ENCODE data around the gene ATP6V1A. TPM values are rescaled to one million over a fixed set of nuclear protein-coding genes. Genes with fewer than 3 reads are reported as not detected.

Gene ATP6V1A
- 10 to 100 TPM; 41.7 to 42.4 TPM for total RNA-seq

- no peaks in the 10 kb centered on the region for H3K9me3 Mint-ChIP-seq
- CTCF ChIA-PET, result interaction anchor here (1.0 to 3.2 kb wide), 6 partner anchors 12 to 309 kb away, joined by 3 to 65 read pairs (median 7); partner anchors contain the start of genes GRAMD1C, SPICE1 and USF3
- peak within 1 kb of the TSS; percentile 98 for H3K4me3 Mint-ChIP-seq
- H3K4me1 Mint-ChIP-seq, result peaks cover 47% of the 10 kb centered on the region
- POLR2A ChIA-PET, result interaction anchor here (0.7 to 4.1 kb wide), 14 partner anchors 9 to 468 kb away, joined by 3 to 58 read pairs (median 4); partner anchors contain the start of genes SPICE1 and USF3
- peak; percentile 85 for DNase-seq
- no peaks in the 10 kb centered on the region for H3K27me3 Mint-ChIP-seq
- H3K27ac Mint-ChIP-seq, result peak within 1 kb of the TSS; percentile 100
- H3K36me3 Mint-ChIP-seq (ENCODE audit: low read depth), result peaks cover 16% of the 10 kb centered on the region
Measured at GRCh38 chr3:113746548-113747282, at the start of gene ATP6V1A. TSS of gene ATP6V1A (plus strand) at chr3:113747035. CDS start at chr3:113778754, 31,719 bp downstream.

GRCh38 chr3:113697500-113698090 is 49.2 kb upstream of the ATP6V1A start:
- peaks cover 17% of the 10 kb centered on the region for H3K4me1 Mint-ChIP-seq
- no peak for DNase-seq
- ChIA-PET CTCF (interaction anchor here (4.9 kb wide), 1 partner anchor 48 kb away, joined by 26 read pairs; the partner anchor contains the start of genes ATP6V1A and NAA50), POLR2A (interaction anchor here (0.6 to 6.3 kb wide), 5 partner anchors 15 to 1448 kb away, joined by 3 to 58 read pairs (median 4); partner anchors contain the start of genes ATP6V1A and NAA50)
- H3K36me3 Mint-ChIP-seq (ENCODE audit: low read depth), result peaks cover 13% of the 10 kb centered on the region
- H3K27me3 Mint-ChIP-seq, result no peaks in the 10 kb centered on the region
- H3K9me3 Mint-ChIP-seq, result no peaks in the 10 kb centered on the region
- H3K27ac Mint-ChIP-seq, result no peak overlapping the region
- H3K4me3 Mint-ChIP-seq, result no peak overlapping the region

- CTCF ChIA-PET, result interaction anchor here (4.9 kb wide), 1 partner anchor 47 kb away, joined by 26 read pairs; the partner anchor contains the start of genes ATP6V1A and NAA50
- DNase-seq, result no peak
- Mint-ChIP-seq H3K36me3 (ENCODE audit: low read depth) (peaks cover 10% of the 10 kb centered on the region), H3K27ac (no peak overlapping the region), H3K4me1 (peaks cover 17% of the 10 kb centered on the region), H3K4me3 (no peak overlapping the region), H3K9me3 (no peaks in the 10 kb centered on the region), H3K27me3 (no peaks in the 10 kb centered on the region)
- POLR2A ChIA-PET, result interaction anchor here (1.0 to 6.3 kb wide), 6 partner anchors 14 to 1448 kb away, joined by 3 to 58 read pairs (median 4); partner anchors contain the start of genes ATP6V1A and NAA50
Measured at GRCh38 chr3:113698213-113698742, 48.6 kb upstream of the ATP6V1A start.

- POLR2A ChIA-PET, result interaction anchor here (1.3 to 6.3 kb wide), 4 partner anchors 13 to 92 kb away, joined by 3 to 58 read pairs (median 6); partner anchors contain the start of genes ATP6V1A and NAA50
- Mint-ChIP-seq H3K4me1 (peaks cover 14% of the 10 kb centered on the region), H3K27ac (no peak overlapping the region), H3K36me3 (ENCODE audit: low read depth) (peaks cover 5% of the 10 kb centered on the region), H3K9me3 (no peaks in the 10 kb centered on the region), H3K4me3 (no peak overlapping the region), H3K27me3 (no peaks in the 10 kb centered on the region)
- CTCF ChIA-PET, result interaction anchor here (4.9 kb wide), 1 partner anchor 47 kb away, joined by 26 read pairs; the partner anchor contains the start of genes ATP6V1A and NAA50
- peak; percentile 20 for DNase-seq
Measured at GRCh38 chr3:113698956-113699355, 47.9 kb upstream of the ATP6V1A start.

- H3K9me3 Mint-ChIP-seq, result no peaks in the 10 kb centered on the region
- H3K36me3 Mint-ChIP-seq (ENCODE audit: low read depth), result no peaks in the 10 kb centered on the region
- no peak for DNase-seq
- POLR2A ChIA-PET, result interaction anchor here (1.7 kb wide), 1 partner anchor 11 kb away, joined by 4 read pairs; the partner anchor contains the start of gene USF3
- H3K4me3 Mint-ChIP-seq, result no peak overlapping the region
- peaks cover 5% of the 10 kb centered on the region for H3K4me1 Mint-ChIP-seq
- peaks cover 15% of the 10 kb centered on the region for H3K27me3 Mint-ChIP-seq
- CTCF ChIA-PET, result no interaction called here
- H3K27ac Mint-ChIP-seq, result no peak overlapping the region
Measured at GRCh38 chr3:113707835-113708234, 39.0 kb upstream of the ATP6V1A start.

- no peak for DNase-seq
- CTCF ChIA-PET, result interaction anchor here (1.0 kb wide), 1 partner anchor 9 kb away, joined by 5 read pairs; no protein-coding TSS in a partner anchor
- Mint-ChIP-seq H3K27me3 (peaks cover 15% of the 10 kb centered on the region), H3K36me3 (ENCODE audit: low read depth) (peaks cover 8% of the 10 kb centered on the region), H3K4me3 (no peak overlapping the region), H3K4me1 (peaks cover 5% of the 10 kb centered on the region), H3K9me3 (no peaks in the 10 kb centered on the region), H3K27ac (no peak overlapping the region)
- POLR2A ChIA-PET, result interaction anchor here (0.7 to 0.9 kb wide), 2 partner anchors 13 to 16 kb away, joined by 3 to 4 read pairs; partner anchors contain the start of gene USF3
Measured at GRCh38 chr3:113712129-113712528, 34.7 kb upstream of the ATP6V1A start.

GRCh38 chr3:113714702-113715101 is 32.1 kb upstream of the ATP6V1A start:
- DNase-seq, result no peak
- no peak overlapping the region for H3K4me3 Mint-ChIP-seq
- H3K9me3 Mint-ChIP-seq, result no peaks in the 10 kb centered on the region
- CTCF ChIA-PET, result no interaction called here
- no peak overlapping the region for H3K27ac Mint-ChIP-seq
- peaks cover 13% of the 10 kb centered on the region for H3K36me3 Mint-ChIP-seq (ENCODE audit: low read depth)
- POLR2A ChIA-PET, result no interaction called here
- H3K27me3 Mint-ChIP-seq, result peaks cover 11% of the 10 kb centered on the region
- peaks cover 5% of the 10 kb centered on the region for H3K4me1 Mint-ChIP-seq

- Mint-ChIP-seq H3K36me3 (ENCODE audit: low read depth) (peaks cover 35% of the 10 kb centered on the region), H3K27ac (no peak overlapping the region), H3K9me3 (no peaks in the 10 kb centered on the region), H3K4me3 (no peak overlapping the region), H3K4me1 (peaks cover 6% of the 10 kb centered on the region), H3K27me3 (peaks cover 3% of the 10 kb centered on the region)
- DNase-seq, result no peak
- POLR2A ChIA-PET, result interaction anchor here (0.9 kb wide), 1 partner anchor 20 kb away, joined by 3 read pairs; no protein-coding TSS in a partner anchor
- CTCF ChIA-PET, result interaction anchor here (1.8 kb wide), 1 partner anchor 19 kb away, joined by 5 read pairs; no protein-coding TSS in a partner anchor
Measured at GRCh38 chr3:113717308-113717707, 29.5 kb upstream of the ATP6V1A start.

- Mint-ChIP-seq H3K27ac (no peak overlapping the region), H3K4me3 (no peak overlapping the region), H3K9me3 (no peaks in the 10 kb centered on the region), H3K4me1 (peaks cover 4% of the 10 kb centered on the region), H3K27me3 (no peaks in the 10 kb centered on the region), H3K36me3 (ENCODE audit: low read depth) (peaks cover 40% of the 10 kb centered on the region)
- DNase-seq, result no peak
- ChIA-PET POLR2A (no interaction called here), CTCF (no interaction called here)
Measured at GRCh38 chr3:113717818-113718217, 29.0 kb upstream of the ATP6V1A start.

- H3K36me3 Mint-ChIP-seq (ENCODE audit: low read depth), result peaks cover 52% of the 10 kb centered on the region
- peaks cover 4% of the 10 kb centered on the region for H3K4me1 Mint-ChIP-seq
- CTCF ChIA-PET, result no interaction called here
- no peak overlapping the region for H3K27ac Mint-ChIP-seq
- DNase-seq, result no peak
- POLR2A ChIA-PET, result no interaction called here
- no peak overlapping the region for H3K4me3 Mint-ChIP-seq
- H3K27me3 Mint-ChIP-seq, result no peaks in the 10 kb centered on the region
- H3K9me3 Mint-ChIP-seq, result no peaks in the 10 kb centered on the region
Measured at GRCh38 chr3:113719294-113719693, 27.5 kb upstream of the ATP6V1A start.

GRCh38 chr3:113719758-113720157 is 27.1 kb upstream of the ATP6V1A start:
- H3K4me1 Mint-ChIP-seq, result peaks cover 4% of the 10 kb centered on the region
- no peaks in the 10 kb centered on the region for H3K27me3 Mint-ChIP-seq
- no peak for DNase-seq
- POLR2A ChIA-PET, result no interaction called here
- no peaks in the 10 kb centered on the region for H3K9me3 Mint-ChIP-seq
- H3K27ac Mint-ChIP-seq, result no peak overlapping the region
- peaks cover 54% of the 10 kb centered on the region for H3K36me3 Mint-ChIP-seq (ENCODE audit: low read depth)
- CTCF ChIA-PET, result no interaction called here
- no peak overlapping the region for H3K4me3 Mint-ChIP-seq

- ChIA-PET POLR2A (interaction anchor here (1.0 kb wide), 1 partner anchor 25 kb away, joined by 3 read pairs; the partner anchor contains the start of gene USF3), CTCF (interaction anchor here (1.0 to 2.6 kb wide), 4 partner anchors 9 to 24 kb away, joined by 5 to 9 read pairs (median 5); partner anchors contain the start of gene NAA50)
- no peak for DNase-seq
- H3K4me3 Mint-ChIP-seq, result no peak overlapping the region
- H3K27me3 Mint-ChIP-seq, result no peaks in the 10 kb centered on the region
- peaks cover 49% of the 10 kb centered on the region for H3K36me3 Mint-ChIP-seq (ENCODE audit: low read depth)
- H3K27ac Mint-ChIP-seq, result no peak overlapping the region
- peaks cover 4% of the 10 kb centered on the region for H3K4me1 Mint-ChIP-seq
- H3K9me3 Mint-ChIP-seq, result no peaks in the 10 kb centered on the region
Measured at GRCh38 chr3:113721636-113722035, 25.2 kb upstream of the ATP6V1A start.
